PC-9 (cell line): ENCODE results near the gene TBC1D5. TPM values are rescaled to one million over a fixed set of nuclear protein-coding genes. Genes with fewer than 3 reads are reported as not detected.

ENCODE experiments used
- BruUV-seq: library from RNA; stranded (reverse); fragments of 400-500 nt; replicated peaks from 2 replicates; lab custom pipeline; 2021; lab: Mats Ljungman, UMichigan
- CTCF ChIA-PET: fragments of 300-600 bp; sonication (Branson Sonifier 250); formaldehyde crosslinking; loops from one replicate; lab custom pipeline; 2022; ENCODE audit warnings: antibody characterized with exemption; lab: Charles Lee
- POLR2A ChIA-PET: fragments of 300-600 bp; sonication (Branson Sonifier 250); formaldehyde crosslinking; loops from one replicate; lab custom pipeline; 2022; ENCODE audit warnings: antibody characterized with exemption; ENCODE audit not compliant: unreplicated experiment; lab: Charles Lee
- DNase-seq, 2 experiments: peaks; one replicate each; pipeline versions ENCODE4 v3.0.0 to v3.0.0-alpha.2; 2015 to 2022; ENCODE audit warnings: mixed read lengths in 1 of 2
- H2AFZ ChIP-seq: fragments of 200-600 bp; sonication (generic); 2 replicates; pipeline ENCODE4 v1.8.1; 2017; ENCODE audit warnings: antibody characterized with exemption
- H3F3A ChIP-seq: fragments of 200-600 bp; sonication (generic); 2 replicates; pipeline ENCODE4 v1.8.1; 2017; ENCODE audit warnings: antibody characterized with exemption, mild to moderate bottlenecking, low read depth; ENCODE audit not compliant: insufficient read depth
- H3K27ac ChIP-seq: fragments of 200-600 bp; sonication (generic); 2 replicates; pipeline ENCODE4 v1.6.1; 2016; ENCODE audit warnings: mixed run types
- H3K27me3 ChIP-seq: fragments of 200-600 bp; sonication (generic); 2 replicates; pipeline ENCODE4 v1.6.1; 2016; ENCODE audit warnings: low read depth, mixed run types; ENCODE audit not compliant: insufficient read depth
- H3K36me3 ChIP-seq: fragments of 200-600 bp; sonication (generic); 2 replicates; pipeline ENCODE4 v1.6.1; 2016; ENCODE audit warnings: low read depth, mixed run types
- H3K4me1 ChIP-seq: fragments of 200-600 bp; sonication (generic); replicated peaks from 2 replicates; pipeline ENCODE4 v1.6.1; 2016; ENCODE audit warnings: mixed run types; ENCODE audit not compliant: insufficient read depth
- H3K4me2 ChIP-seq: fragments of 200-600 bp; sonication (generic); 2 replicates; pipeline ENCODE4 v1.6.1; 2017; ENCODE audit warnings: mixed run types
- H3K4me3 ChIP-seq: fragments of 200-600 bp; sonication (generic); 2 replicates; pipeline ENCODE4 v1.6.1; 2016; ENCODE audit warnings: mixed run types
- H3K79me2 ChIP-seq: fragments of 200-600 bp; sonication (generic); 2 replicates; pipeline ENCODE4 v1.6.1; 2017; ENCODE audit warnings: low read depth, mixed run types
- H3K9me2 ChIP-seq: fragments of 200-600 bp; sonication (generic); 2 replicates; pipeline ENCODE4 v1.8.1; 2017; ENCODE audit warnings: mild to moderate bottlenecking; ENCODE audit not compliant: insufficient read depth
- H3K9me3 ChIP-seq: fragments of 200-600 bp; sonication (generic); 2 replicates; pipeline ENCODE4 v1.8.1; 2016; ENCODE audit warnings: low read depth; ENCODE audit not compliant: insufficient read depth
- H4K20me1 ChIP-seq: fragments of 200-600 bp; sonication (generic); 2 replicates; pipeline ENCODE4 v1.8.1; 2017; ENCODE audit not compliant: insufficient read depth
- EZH2 ChIP-seq: fragments of 200-600 bp; sonication (generic); IDR thresholded peaks from 2 replicates; pipeline ENCODE4 v1.8.0; 2017; ENCODE audit warnings: antibody characterized with exemption, low read depth
- intact Hi-C: fragments of 100-400 bp; cut with micrococcal nuclease; formaldehyde crosslinking; loops from one replicate; pipeline ENCODE4 v1.10.0; 2022; ENCODE audit not compliant: unreplicated experiment
- total RNA-seq: library from RNA; stranded (reverse); gene quantifications from 2 replicates; pipeline ENCODE4 v1.2.3, GENCODE V29; 2021
- TF ChIP-seq, protein P1 (sequence below): fragments of 200-600 bp; sonication (generic); conservative IDR thresholded peaks from 2 replicates; pipeline ENCODE4 v1.6.1; 2017; ENCODE audit warnings: mixed run types, antibody characterized with exemption, mild to moderate bottlenecking, moderate library complexity

TBC1D5 gene
- total RNA-seq, 1 experiment from 2014 or later: 54.0 TPM

DNA sequence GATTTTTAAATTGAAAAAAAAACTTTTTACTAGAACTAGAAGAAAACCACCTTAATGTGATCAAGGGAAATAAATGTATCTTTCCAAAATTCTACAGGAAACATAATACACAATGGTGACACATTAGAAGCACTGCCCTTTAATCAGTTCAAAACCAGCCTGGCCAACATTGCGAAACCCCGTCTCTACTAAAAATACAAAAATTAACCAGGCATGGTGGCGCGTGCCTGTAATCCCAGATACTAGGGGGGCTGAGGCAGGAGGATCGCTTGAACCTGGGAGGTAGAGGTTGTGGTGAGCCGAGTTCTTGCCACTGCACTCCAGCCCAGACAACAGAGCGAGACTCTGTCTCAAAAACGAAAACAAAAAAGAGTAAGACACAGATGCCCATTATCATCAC, 134.5 kb downstream of the TBC1D5 start:
- peaks cover 4% of the 10 kb centered on the region; the same call in 1 of the 2 replicates for H3K79me2 ChIP-seq
- no peaks in the 10 kb centered on the region for H3K9me2 ChIP-seq
- TF ChIP-seq EZH2: no peak
- TF ChIP-seq, protein P1, sequence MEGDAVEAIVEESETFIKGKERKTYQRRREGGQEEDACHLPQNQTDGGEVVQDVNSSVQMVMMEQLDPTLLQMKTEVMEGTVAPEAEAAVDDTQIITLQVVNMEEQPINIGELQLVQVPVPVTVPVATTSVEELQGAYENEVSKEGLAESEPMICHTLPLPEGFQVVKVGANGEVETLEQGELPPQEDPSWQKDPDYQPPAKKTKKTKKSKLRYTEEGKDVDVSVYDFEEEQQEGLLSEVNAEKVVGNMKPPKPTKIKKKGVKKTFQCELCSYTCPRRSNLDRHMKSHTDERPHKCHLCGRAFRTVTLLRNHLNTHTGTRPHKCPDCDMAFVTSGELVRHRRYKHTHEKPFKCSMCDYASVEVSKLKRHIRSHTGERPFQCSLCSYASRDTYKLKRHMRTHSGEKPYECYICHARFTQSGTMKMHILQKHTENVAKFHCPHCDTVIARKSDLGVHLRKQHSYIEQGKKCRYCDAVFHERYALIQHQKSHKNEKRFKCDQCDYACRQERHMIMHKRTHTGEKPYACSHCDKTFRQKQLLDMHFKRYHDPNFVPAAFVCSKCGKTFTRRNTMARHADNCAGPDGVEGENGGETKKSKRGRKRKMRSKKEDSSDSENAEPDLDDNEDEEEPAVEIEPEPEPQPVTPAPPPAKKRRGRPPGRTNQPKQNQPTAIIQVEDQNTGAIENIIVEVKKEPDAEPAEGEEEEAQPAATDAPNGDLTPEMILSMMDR: no peak
- no peaks in the 10 kb centered on the region for H3K27me3 ChIP-seq
- POLR2A ChIA-PET: interaction anchor here (0.6 kb wide), 1 partner anchor 134 kb away, joined by 10 read pairs; no protein-coding TSS in a partner anchor
- peaks cover 14% of the 10 kb centered on the region for H3K4me1 ChIP-seq
- CTCF ChIA-PET: no interaction called here
- no peaks in the 10 kb centered on the region for H4K20me1 ChIP-seq
- intact Hi-C loops: no loop called here
- no peak overlapping the region for H2AFZ ChIP-seq
- peaks cover 8% of the 10 kb centered on the region; the same call in 1 of the 2 replicates for H3F3A ChIP-seq
- no peaks in the 10 kb centered on the region for H3K9me3 ChIP-seq
- no peak for DNase-seq
- BruUV-seq: no TSS peak
- no peak overlapping the region for H3K4me2 ChIP-seq
- no peak overlapping the region for H3K27ac ChIP-seq
- H3K36me3 ChIP-seq: no peaks in the 10 kb centered on the region
- H3K4me3 ChIP-seq: no peak overlapping the region

DNA sequence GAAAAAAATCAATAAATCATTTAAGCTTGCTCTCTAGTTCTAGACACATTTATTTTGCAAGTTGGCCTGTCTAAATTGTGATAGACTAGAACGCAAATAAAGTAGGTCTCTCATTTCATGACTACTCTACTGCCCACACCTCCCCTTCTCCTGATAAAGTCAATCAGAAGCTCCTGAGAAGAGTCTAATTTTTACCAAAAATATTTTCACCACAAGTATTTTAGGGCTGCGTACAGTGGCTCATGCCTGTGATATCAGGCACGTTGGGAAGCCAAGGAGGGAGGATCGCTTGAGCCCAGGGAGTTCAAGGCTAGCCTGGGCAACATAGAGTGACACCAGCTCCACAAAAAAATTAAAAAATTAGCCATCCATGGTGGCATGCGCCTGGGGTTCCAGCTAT, 136.5 kb downstream of the TBC1D5 start:
- no peak overlapping the region for H3K4me2 ChIP-seq
- no peaks in the 10 kb centered on the region for H3K36me3 ChIP-seq
- no peak overlapping the region for H3K27ac ChIP-seq
- no peak overlapping the region for H2AFZ ChIP-seq
- no peak for DNase-seq
- no peaks in the 10 kb centered on the region for H3K27me3 ChIP-seq
- POLR2A ChIA-PET: no interaction called here
- H3F3A ChIP-seq: peaks cover 8% of the 10 kb centered on the region; the same call in 1 of the 2 replicates
- H3K79me2 ChIP-seq: peaks cover 4% of the 10 kb centered on the region; the same call in 1 of the 2 replicates
- TF ChIP-seq, protein P1: no peak
- no peak for TF ChIP-seq EZH2
- no peaks in the 10 kb centered on the region for H3K9me2 ChIP-seq
- peaks cover 14% of the 10 kb centered on the region for H3K4me1 ChIP-seq
- intact Hi-C loops: no loop called here
- H3K9me3 ChIP-seq: no peaks in the 10 kb centered on the region
- H4K20me1 ChIP-seq: no peaks in the 10 kb centered on the region
- no peak overlapping the region for H3K4me3 ChIP-seq
- no TSS peak for BruUV-seq
- CTCF ChIA-PET: no interaction called here

DNA sequence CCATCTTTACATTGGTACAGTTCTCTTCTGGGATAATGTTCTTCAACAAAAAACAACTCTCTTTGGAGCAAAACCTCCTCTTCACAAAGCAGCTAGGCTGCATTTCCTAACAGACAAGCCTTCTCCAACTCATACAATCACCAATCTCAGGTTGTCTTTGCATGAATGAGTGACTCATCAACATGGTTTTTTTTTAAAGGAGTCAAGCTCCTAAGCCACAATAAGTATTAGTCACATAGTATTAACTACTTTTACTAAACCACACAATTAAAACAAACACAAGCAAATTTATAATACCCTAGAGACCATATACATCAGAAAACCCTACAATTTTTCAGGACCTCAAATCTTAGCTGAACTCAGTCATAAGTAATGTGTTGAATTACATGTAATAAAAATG, 137.4 kb downstream of the TBC1D5 start:
- Histone ChIP-seq H3K27ac (no peak overlapping the region), H3K4me1 (peaks cover 14% of the 10 kb centered on the region), H3K4me2 (peak overlapping the region; percentile 0; the same call in 1 of the 2 replicates), H4K20me1 (no peaks in the 10 kb centered on the region), H3K4me3 (no peak overlapping the region), H3K9me2 (no peaks in the 10 kb centered on the region), H3K9me3 (no peaks in the 10 kb centered on the region), H3K36me3 (no peaks in the 10 kb centered on the region), H3F3A (peaks cover 8% of the 10 kb centered on the region; the same call in 1 of the 2 replicates), H3K79me2 (peaks cover 4% of the 10 kb centered on the region; the same call in 1 of the 2 replicates), H2AFZ (no peak overlapping the region), H3K27me3 (no peaks in the 10 kb centered on the region)
- CTCF ChIA-PET: no interaction called here
- TF ChIP-seq, protein P1: no peak
- no peak for TF ChIP-seq EZH2
- intact Hi-C loops: no loop called here
- DNase-seq: peak; percentile 6 to 77
- no TSS peak for BruUV-seq
- POLR2A ChIA-PET: interaction anchor here (0.7 kb wide), 1 partner anchor 1545 kb away, joined by 6 read pairs; no protein-coding TSS in a partner anchor
